Neutrophil (primary cell): Measurements from ENCODE around the gene PPP1R3F.
A peak's percentile ranks its signal among the peaks of the same experiment; 100 is the strongest.

ENCODE experiments used
- H3K27ac ChIP-seq: fragments of 200-600 bp; sonication (generic); 2 replicates; pipeline ENCODE4 v1.5.1; 2016; ENCODE audit warnings: mild to moderate bottlenecking, moderate library complexity
- H3K27me3 ChIP-seq: fragments of 200-600 bp; sonication (generic); 2 replicates; pipeline ENCODE4 v1.6.0; 2016; ENCODE audit warnings: mild to moderate bottlenecking
- H3K36me3 ChIP-seq: fragments of 200-600 bp; sonication (generic); 2 replicates; pipeline ENCODE4 v1.5.1; 2017
- H3K4me1 ChIP-seq, 2 experiments: fragments of 200-600 bp in 1 of 2; sonication (generic) in 1 of 2; 1 replicate in 1 of 2; 2 replicates in 1 of 2; pipeline versions ENCODE4 v1.5.1 to v1.6.1; 2013 to 2016; ENCODE audit warnings: low read depth in 1 of 2, low read length in 1 of 2, mild to moderate bottlenecking in 1 of 2, moderate library complexity in 1 of 2; ENCODE audit not compliant: control insufficient read depth in 1 of 2, insufficient read depth in 1 of 2
- H3K4me3 ChIP-seq, 2 experiments: fragments of 200-600 bp in 1 of 2; sonication (generic) in 1 of 2; 1 replicate in 1 of 2; 2 replicates in 1 of 2; pipeline ENCODE4 v1.5.1; 2013 to 2016; ENCODE audit warnings: low read depth in 1 of 2, low read length in 1 of 2, mild to moderate bottlenecking in 1 of 2, moderate library complexity in 1 of 2
- H3K9me3 ChIP-seq: fragments of 200-600 bp; sonication (generic); 2 replicates; pipeline ENCODE4 v1.5.1; 2016
- TF ChIP-seq, protein P1 (sequence below): fragments of 200-600 bp; sonication (generic); IDR thresholded peaks from 2 replicates; pipeline ENCODE4 v1.5.1; 2016; ENCODE audit warnings: antibody characterized with exemption

PPP1R3F gene

DNA sequence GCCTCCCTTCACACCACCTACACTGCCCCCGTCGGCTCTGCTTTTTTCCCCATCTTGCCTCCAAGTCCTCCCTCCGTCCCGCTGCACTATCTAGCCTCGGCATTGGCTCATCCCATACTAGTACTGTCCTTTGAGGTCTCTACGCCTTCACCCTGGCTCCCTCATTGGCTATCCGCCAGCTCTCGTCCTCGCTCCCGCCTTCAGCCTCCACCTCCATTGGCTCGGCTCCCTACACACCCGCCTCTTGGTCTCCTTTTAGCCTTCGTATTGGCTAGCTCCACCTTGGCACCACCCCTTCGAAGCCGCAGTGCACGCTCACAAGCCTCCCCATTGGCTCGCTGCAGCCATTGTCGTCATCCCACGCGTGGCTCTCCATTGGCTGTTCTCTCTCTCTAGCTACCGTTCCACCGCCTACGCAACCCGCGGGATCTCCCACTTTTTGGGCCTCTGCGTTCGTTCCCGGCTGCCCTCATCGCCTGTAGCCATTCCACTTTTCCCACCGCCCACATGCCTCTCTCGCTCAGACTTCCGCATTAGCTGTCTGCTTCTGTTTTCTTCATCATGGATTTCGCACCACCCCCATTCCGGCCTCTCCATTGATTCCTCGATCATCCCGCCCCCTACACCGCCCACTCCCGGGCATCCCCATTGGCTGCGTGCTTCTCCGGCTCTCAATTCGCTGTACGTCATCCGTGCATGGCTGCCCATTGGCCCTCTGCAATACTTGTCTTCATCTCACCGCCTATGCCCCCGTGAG, 405 bp upstream of the PPP1R3F start:
- Histone ChIP-seq H3K27me3 (no peaks in the 10 kb centered on the region), H3K4me1 (peaks cover 18 to 37% of the 10 kb centered on the region in 2 experiments)
- TF ChIP-seq, protein P1, sequence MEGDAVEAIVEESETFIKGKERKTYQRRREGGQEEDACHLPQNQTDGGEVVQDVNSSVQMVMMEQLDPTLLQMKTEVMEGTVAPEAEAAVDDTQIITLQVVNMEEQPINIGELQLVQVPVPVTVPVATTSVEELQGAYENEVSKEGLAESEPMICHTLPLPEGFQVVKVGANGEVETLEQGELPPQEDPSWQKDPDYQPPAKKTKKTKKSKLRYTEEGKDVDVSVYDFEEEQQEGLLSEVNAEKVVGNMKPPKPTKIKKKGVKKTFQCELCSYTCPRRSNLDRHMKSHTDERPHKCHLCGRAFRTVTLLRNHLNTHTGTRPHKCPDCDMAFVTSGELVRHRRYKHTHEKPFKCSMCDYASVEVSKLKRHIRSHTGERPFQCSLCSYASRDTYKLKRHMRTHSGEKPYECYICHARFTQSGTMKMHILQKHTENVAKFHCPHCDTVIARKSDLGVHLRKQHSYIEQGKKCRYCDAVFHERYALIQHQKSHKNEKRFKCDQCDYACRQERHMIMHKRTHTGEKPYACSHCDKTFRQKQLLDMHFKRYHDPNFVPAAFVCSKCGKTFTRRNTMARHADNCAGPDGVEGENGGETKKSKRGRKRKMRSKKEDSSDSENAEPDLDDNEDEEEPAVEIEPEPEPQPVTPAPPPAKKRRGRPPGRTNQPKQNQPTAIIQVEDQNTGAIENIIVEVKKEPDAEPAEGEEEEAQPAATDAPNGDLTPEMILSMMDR, result no peak

DNA sequence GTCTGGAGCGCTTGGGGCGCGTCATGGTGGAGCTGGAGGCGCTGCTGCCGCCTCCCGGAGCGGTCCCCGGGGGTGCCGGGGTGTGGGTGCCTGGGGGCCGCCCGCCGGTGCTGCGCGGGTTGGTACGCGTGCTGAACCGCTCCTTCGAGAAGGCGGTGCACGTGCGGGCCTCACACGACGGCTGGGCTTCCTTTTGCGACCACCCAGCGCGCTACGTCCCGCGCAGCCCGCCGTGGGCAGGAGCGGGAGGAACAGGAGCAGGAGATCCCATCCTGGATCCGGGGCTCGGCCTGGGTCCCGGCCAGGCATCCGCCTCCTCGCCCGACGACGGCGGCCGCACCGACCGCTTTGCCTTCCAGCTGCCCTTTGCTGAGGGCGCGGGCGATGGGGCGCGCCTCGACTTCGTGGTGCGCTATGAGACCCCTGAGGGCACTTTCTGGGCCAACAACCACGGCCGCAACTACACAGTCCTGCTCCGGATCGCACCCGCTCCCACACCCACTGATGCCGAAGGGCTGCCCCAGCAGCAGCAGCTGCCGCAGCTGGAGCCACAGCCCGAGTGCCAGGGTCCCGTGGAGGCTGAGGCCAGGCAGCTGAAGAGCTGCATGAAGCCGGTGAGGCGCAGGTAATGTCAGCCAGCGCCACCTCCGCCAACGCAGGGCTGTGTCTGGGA, 792 bp downstream of the PPP1R3F start:
- Histone ChIP-seq H3K4me1 (peaks cover 18 to 37% of the 10 kb centered on the region in 2 experiments), H3K4me3 (peak overlapping the region; percentile 68 to 76), H3K36me3 (no peaks in the 10 kb centered on the region), H3K27me3 (no peaks in the 10 kb centered on the region), H3K27ac (peak overlapping the region; percentile 96), H3K9me3 (no peaks in the 10 kb centered on the region)
- TF ChIP-seq, protein P1, result no peak

More for the DNA sequence above, 405 bp upstream of the PPP1R3F start:
- H3K36me3 ChIP-seq, result no peaks in the 10 kb centered on the region
- H3K4me3 ChIP-seq, result peak overlapping the region; percentile 68 to 76
- no peaks in the 10 kb centered on the region for H3K9me3 ChIP-seq
- H3K27ac ChIP-seq, result peak overlapping the region; percentile 96

DNA sequence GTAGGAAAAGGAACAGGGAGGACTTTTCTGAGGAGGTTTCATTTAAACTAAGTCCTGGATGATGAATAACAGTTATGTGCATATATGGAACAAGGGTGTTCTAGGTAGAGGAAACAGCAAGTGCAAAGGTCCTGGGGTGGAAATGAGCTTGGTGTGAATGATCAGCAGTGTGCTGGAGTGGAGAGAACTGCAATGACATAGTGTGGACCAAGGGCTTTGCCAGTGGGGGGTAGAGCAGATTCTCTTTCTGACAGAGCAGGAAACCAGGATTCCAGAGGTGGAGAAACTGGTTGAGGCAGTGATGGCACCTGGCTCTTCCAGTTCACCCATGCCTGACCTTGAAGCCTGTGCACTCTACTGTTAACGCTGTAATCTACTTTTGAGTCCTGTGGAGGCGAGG, 1.7 kb downstream of the PPP1R3F start:
- no peak overlapping the region for H3K4me3 ChIP-seq
- H3K4me1 ChIP-seq, result peaks cover 18 to 37% of the 10 kb centered on the region in 2 experiments
- H3K27ac ChIP-seq, result no peak overlapping the region

GRCh38 chrX:49272421-49272820, 2.8 kb downstream of the PPP1R3F start:
- no peaks in the 10 kb centered on the region for H3K9me3 ChIP-seq
- H3K36me3 ChIP-seq, result no peaks in the 10 kb centered on the region
- H3K4me3 ChIP-seq, result no peak overlapping the region
- no peaks in the 10 kb centered on the region for H3K27me3 ChIP-seq
- TF ChIP-seq, protein P1, result no peak
- peaks cover 18 to 37% of the 10 kb centered on the region in 2 experiments for H3K4me1 ChIP-seq
- no peak overlapping the region for H3K27ac ChIP-seq

More for the DNA sequence above, 1.7 kb downstream of the PPP1R3F start:
- H3K36me3 ChIP-seq, result no peaks in the 10 kb centered on the region
- TF ChIP-seq, protein P1, result no peak
- no peaks in the 10 kb centered on the region for H3K9me3 ChIP-seq
- no peaks in the 10 kb centered on the region for H3K27me3 ChIP-seq

- TF ChIP-seq, protein P1, result no peak
Observed at GRCh38 chrX:49273181-49273727, 3.7 kb downstream of the PPP1R3F start.

More at GRCh38 chrX:49273181-49273727, 3.7 kb downstream of the PPP1R3F start:
- Histone ChIP-seq H3K4me3 (no peak overlapping the region), H3K27me3 (no peaks in the 10 kb centered on the region), H3K4me1 (peaks cover 16 to 34% of the 10 kb centered on the region in 2 experiments), H3K36me3 (no peaks in the 10 kb centered on the region), H3K27ac (no peak overlapping the region), H3K9me3 (no peaks in the 10 kb centered on the region)
